H1 (cell line): ENCODE measurements around the gene DOCK3.

Experiments
- CTCF ChIP-seq, 3 experiments: IDR thresholded peaks; 1 replicate in 2 of 3; 2 replicates in 1 of 3; pipeline versions ENCODE4 v1.5.1 to v1.6.1; 2011; ENCODE audit warnings: low read length in 3 of 3, mild to moderate bottlenecking in 3 of 3, inconsistent platforms in 2 of 3, low read depth in 1 of 3, moderate library complexity in 1 of 3; ENCODE audit not compliant: insufficient read depth in 1 of 3; ENCODE audit errors: control extremely low read depth in 1 of 3
- KDM4A ChIP-seq: IDR thresholded peaks from one replicate; pipeline ENCODE4 v1.7.1; 2012; ENCODE audit warnings: low read depth, mild to moderate bottlenecking, moderate library complexity, low read length, inconsistent platforms; ENCODE audit not compliant: severe bottlenecking
- POLR2A ChIP-seq, 2 experiments: IDR thresholded peaks; 1 replicate in 1 of 2; 2 replicates in 1 of 2; pipeline ENCODE4 v1.6.1; 2011; ENCODE audit warnings: low read depth in 2 of 2, low read length in 2 of 2, mild to moderate bottlenecking in 2 of 2; ENCODE audit errors: control extremely low read depth in 1 of 2
- SIN3A ChIP-seq, 2 experiments: IDR thresholded peaks in 1 of 2; conservative IDR thresholded peaks in 1 of 2; 2 replicates each; pipeline ENCODE4 v1.6.1; 2011 to 2012; ENCODE audit warnings: low read length in 2 of 2, improper control_type of control experiment in 1 of 2, low read depth in 1 of 2, mild to moderate bottlenecking in 1 of 2
- TAF1 ChIP-seq: IDR thresholded peaks from 2 replicates; pipeline ENCODE4 v1.6.1; 2011; ENCODE audit warnings: mild to moderate bottlenecking, low read depth, low read length
- USF2 ChIP-seq: IDR thresholded peaks from 2 replicates; pipeline ENCODE4 v1.6.1; 2011; ENCODE audit warnings: low read length, improper control_type of control experiment

GRCh38 chr3:50660386-50660785 is 14.3 kb upstream of the DOCK3 start:
- TF ChIP-seq POLR2A (IDR thresholded peaks at IDR 0.05; ENCODE audit: control extremely low read depth in 1 of 2, low read depth in 2 of 2, low read length in 2 of 2) (no peak), USF2 (no peak), SIN3A (conservative IDR thresholded peaks at IDR 0.05 in 1 of 2, IDR thresholded peaks at IDR 0.05 in 1 of 2; ENCODE audit: low read depth in 1 of 2, low read length in 2 of 2) (no peak), CTCF (IDR thresholded peaks at IDR 0.05; ENCODE audit: control extremely low read depth in 1 of 3, insufficient read depth in 1 of 3, low read depth in 1 of 3, low read length in 3 of 3) (no peak), TAF1 (no peak), KDM4A (no peak)
